Sciatic nerve (tissue), 2 donors: ENCODE measurements around the gene IFT52. TPM values are rescaled to one million over a fixed set of nuclear protein-coding genes. Genes with fewer than 3 reads are reported as not detected.

ENCODE experiments used
- ATAC-seq: fragments of 200-7000 bp; cut with Tn5 transposase; one replicate; pipeline ENCODE4 v1.9.1; 2020; ENCODE audit warnings: mild to moderate bottlenecking, moderate library complexity
- DNase-seq: peaks from one replicate; pipeline ENCODE4 v3.0.0-alpha.2; 2020; ENCODE audit warnings: low spot score
- intact Hi-C: fragments of 100-400 bp; cut with DNase I; formaldehyde crosslinking; loops from one replicate; pipeline ENCODE4 v1.14.2; 2022
- total RNA-seq: library from RNA; stranded (reverse); fragmentation: NEBNext Ultra II Directional; extraction: Animal tissue kit (Norgen Biotek cat#: 25700); gene quantifications from one replicate; pipeline ENCODE4 v1.2.1, GENCODE V29; 2021
- donor health status: DM: no; HTN: no; CAD: no.
- donor health status: DM: no; HTN: no; CAD: no.

IFT52 gene, protein sequence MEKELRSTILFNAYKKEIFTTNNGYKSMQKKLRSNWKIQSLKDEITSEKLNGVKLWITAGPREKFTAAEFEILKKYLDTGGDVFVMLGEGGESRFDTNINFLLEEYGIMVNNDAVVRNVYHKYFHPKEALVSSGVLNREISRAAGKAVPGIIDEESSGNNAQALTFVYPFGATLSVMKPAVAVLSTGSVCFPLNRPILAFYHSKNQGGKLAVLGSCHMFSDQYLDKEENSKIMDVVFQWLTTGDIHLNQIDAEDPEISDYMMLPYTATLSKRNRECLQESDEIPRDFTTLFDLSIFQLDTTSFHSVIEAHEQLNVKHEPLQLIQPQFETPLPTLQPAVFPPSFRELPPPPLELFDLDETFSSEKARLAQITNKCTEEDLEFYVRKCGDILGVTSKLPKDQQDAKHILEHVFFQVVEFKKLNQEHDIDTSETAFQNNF
- total RNA-seq = 34.2 TPM

DNA sequence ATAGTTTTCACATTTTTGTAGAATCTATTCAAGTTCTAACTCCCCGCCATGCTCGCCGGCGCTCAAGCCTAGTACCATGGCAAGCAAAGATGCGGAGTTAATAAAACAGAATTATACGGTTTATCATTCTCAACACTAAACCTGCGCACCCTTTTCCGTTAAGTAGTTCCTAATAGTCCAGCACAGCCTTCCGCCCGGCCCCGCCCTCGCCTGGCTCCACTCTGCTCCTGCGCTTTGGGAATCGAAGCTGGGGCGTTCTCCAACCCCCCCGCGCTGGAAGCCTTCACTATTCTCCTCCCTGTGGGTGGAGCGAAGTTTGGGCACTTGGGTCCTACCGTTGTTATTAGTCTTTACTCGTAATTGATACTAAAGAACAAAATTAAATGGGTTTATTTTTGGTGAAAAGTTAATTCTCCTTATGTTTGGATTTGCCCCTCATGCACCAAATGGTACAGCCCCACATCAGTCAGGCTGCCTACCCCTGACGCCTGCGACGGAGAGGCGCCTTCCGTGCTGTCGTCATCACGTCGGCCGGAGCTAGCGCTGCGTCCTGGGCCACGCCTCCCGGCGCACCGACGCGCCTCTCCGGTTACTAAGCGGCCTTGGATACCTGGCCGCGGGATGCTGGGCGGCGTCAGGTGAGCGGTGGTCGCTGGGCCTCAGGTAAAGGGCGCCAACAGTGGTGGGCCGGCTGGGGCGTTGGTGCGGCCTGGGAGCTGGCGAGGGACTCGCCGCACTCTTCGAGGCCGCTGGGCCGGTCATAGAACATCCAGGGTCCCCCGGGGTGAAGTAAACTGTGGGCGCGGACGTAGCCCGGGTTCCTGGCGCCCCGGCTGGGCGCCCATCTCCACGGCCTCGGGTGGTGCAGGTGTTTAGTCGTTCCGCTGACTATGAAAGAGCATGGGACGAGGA, at the start of gene IFT52:
TSS of gene IFT52 (plus strand) at position 546 of the 912 bp plus-strand sequence. CDS start 3,762 bp downstream, outside the sequence.
- ATAC-seq (peak; percentile 99), DNase-seq (peak; percentile 96)
- intact Hi-C loops = no loop called here

DNA sequence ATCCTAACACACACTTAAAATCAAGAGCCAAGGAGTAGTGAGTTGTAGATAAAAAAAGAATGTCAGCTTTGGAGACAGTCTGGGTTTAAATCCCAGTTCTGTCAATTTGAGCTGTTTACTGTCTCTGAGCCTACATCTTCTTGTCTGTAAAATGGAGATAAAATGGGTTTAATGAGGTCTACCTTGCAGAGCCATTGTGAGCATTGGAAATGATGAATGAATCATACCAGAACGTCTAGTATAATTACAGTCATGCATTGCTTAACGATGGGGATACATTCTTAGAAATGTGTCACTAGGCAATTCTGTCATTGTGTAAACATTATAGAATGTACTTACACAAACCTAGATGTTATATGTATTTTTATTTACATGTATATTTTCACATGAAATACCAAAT, 49.5 kb upstream of the IFT52 start:
- intact Hi-C loops = no loop called here
- ATAC-seq = no peak
- DNase-seq = no peak

- intact Hi-C loops = no loop called here
- DNase-seq (no peak), ATAC-seq (no peak)
Observed at GRCh38 chr20:43542161-43542560, 48.6 kb upstream of the IFT52 start.

DNA sequence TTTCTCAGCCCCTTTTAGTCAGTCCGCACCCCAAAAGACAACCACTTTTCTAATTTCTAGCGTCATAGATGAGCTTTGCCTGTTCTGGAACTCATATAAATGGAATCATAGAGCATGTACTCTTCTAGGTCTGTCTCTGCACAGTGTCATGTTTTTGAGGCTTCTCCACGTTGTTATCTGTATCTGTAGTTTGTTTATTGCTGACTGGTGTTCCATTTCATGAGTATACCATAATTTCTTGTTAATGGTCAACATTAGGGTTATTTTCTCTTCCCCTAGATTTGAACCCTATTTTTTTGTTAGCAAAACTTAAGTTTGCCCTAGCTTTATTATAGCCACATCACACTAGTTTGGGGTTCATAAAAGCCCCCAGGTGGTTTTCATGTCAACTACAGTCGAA, 48.1 kb upstream of the IFT52 start:
- intact Hi-C loops = no loop called here
- no peak for ATAC-seq
- no peak for DNase-seq

- intact Hi-C loops = no loop called here
- ATAC-seq = no peak
Observed at GRCh38 chr20:43543138-43543537, 47.6 kb upstream of the IFT52 start.

GRCh38 chr20:43544501-43544900, 46.2 kb upstream of the IFT52 start:
- no peak for DNase-seq
- intact Hi-C loops = no loop called here
- no peak for ATAC-seq

More at GRCh38 chr20:43543138-43543537, 47.6 kb upstream of the IFT52 start:
- DNase-seq = no peak

- ATAC-seq = no peak
- intact Hi-C loops = no loop called here
- DNase-seq = no peak
Observed at GRCh38 chr20:43545837-43546578, 44.7 kb upstream of the IFT52 start.

DNA sequence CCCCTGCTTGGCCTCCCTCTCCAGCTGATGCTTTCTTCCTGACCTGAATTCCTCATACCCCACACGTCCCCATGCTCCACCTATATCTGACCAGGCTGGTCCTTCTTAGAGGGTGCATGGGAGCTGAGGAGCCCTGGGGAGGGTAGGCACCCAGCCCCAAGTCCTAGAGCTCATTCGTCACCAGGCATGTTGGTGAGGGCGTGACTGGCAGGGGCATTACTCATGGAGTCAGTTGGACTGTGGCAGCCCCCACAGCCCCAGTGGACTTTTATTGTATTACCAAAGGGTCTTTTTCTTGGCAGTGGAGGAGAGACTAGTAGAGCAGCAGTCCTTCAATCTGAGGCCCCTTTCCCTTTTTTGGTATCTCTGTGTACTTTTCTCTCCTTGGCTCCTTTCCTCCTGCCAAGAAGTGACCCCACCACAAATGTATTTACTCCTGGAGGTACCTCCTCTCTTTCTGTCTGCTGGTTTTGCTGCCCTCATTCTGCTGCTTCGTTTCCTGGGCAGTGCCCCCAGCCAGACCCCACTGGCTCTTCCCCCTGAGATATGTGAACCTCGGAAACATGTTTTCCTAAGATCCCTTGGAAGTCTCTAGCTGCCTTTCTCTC, 42.4 kb upstream of the IFT52 start:
- no peak for ATAC-seq
- no peak for DNase-seq
- intact Hi-C loops = no loop called here

DNA sequence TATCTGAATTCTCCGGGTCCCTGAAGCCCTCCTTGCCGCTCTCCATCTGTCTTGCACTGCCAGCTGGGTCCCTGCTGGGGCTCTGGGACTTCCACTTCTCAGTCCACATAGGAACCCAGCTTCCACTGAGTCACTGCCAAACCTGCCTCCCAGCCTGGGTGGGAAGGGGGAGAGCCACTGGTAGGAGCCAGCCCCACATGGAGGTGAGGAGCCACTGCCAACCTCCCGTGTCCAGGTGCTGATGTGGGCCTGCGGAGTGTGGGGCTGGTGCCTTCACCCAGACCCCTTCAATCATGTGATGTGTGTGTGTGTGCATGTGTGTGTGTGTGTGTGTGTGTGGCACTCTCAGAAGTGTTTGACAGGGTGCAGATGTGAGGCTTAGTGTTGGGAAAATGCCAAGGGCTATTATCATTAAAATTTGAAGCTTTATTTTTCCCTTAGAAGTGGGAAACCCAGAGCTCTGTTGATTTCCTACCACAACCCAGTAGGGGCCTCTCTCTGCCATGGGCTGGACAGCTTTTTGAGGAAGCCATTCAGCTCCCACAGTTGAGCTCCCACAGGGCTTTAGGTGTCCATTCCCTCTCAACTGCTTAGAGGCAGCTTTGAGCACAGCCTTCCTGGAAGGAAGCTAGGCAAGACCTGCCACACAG, 41.2 kb upstream of the IFT52 start:
- no peak for DNase-seq
- no peak for ATAC-seq
- intact Hi-C loops = no loop called here

DNA sequence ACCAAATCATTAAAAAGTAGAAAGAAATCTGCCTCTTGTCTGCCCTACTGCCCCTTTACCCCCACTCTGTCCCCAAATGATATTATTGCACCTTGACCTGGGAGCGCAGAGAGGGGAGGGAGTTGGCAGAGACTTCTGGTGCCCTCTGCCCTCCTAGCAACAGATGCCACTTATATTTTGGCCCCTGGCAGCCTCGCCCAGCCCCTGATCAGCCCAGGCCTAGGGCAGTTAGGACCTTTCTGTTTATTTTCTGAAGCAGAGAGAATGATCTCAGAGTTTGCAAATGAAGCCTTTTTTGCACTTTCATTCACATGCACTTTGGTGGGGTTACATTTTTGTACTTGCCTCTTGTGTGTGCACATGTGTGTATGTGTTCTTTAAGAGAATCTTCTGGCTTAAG, 40.3 kb upstream of the IFT52 start:
- DNase-seq (no peak), ATAC-seq (no peak)
- intact Hi-C loops = no loop called here

DNA sequence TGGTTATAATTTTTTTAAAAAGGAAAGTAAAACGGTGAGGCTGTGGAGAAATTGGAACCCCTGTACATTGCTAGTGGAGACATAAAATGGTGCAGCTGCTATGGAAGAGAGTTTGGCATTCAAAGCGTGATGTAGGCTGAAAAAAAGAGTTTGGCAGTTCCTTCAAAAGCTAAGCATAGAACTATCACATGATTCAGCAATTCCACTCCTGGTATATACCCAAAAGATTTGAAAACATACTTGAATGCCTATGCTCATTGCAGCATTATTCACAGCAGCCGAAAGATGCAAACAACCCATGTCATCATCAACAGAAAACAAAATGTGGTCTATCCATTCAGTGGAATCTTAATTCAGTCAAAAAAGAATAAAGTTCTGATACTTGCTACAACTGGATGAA, 36.4 kb upstream of the IFT52 start:
- DNase-seq (no peak), ATAC-seq (no peak)
- intact Hi-C loops = no loop called here

GRCh38 chr20:43558412-43559146, 32.2 kb upstream of the IFT52 start, which contains the start of gene SGK2:
SGK2 (plus strand) TSS chr20:43559027; CDS start chr20:43566496, 7,469 bp downstream.
- intact Hi-C loops = no loop called here

DNA sequence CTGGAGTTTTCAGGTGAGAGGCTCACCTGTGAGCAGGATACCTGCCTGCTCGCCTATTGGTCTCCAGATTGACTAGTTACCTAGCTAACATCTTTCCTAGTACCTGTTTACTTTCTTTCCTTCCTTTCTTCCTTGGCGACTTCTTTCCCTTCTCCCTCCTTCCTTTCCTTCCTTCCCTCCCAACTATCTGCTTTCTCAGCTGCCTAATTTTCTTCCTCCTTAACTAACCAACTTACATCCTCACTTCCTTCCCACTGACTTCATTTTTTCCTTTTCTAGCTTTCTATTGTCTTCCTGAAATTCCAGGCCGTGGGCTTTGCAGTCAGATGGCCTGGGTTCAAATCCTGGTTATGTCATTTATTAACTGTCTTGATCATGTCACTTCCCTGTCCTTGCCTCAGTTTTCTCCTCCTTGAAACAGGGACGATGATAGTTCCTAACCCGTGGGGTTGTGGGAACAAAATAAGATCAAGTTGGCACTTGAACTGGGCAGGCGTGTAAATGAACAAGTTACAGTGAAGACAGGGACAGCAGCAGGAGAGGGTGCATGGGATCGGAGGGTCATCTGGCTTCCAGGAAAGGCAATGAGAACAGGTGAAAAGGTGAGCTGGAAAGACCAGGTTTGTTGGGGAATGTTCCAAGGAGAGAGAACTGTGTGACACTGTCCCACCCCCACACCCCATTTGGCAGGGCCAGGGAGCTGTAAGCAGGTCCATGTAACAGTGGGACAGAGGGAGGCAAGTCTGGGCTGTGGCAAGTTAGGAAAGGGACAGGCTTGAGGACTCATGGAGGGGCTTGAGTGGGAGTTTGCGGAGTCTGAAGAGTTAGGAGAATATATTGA, 31.4 kb upstream of the IFT52 start:
- DNase-seq (no peak), ATAC-seq (no peak)
- intact Hi-C loops = no loop called here

More at GRCh38 chr20:43558412-43559146, 32.2 kb upstream of the IFT52 start, which contains the start of gene SGK2:
- no peak for DNase-seq
- ATAC-seq = peak; percentile 41

DNA sequence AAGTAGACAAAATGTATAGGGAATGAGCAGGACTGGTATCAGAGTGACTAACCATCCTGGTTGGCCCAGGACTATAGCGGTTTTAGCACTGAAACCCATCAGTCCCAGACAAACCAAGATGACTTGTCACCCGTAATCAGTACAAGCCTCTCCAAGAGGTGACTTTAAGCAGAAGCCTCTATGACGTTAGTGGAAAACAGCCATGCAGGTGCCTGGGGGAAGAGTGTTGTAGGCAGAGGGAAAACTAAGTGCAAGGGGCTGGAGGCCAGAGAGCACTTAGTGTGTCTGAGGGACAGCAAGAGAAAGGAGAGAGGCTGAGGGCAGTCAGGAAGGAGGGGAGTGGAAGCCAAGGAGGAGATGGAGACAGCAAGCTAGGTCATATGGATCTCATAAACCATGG, 29.8 kb upstream of the IFT52 start:
- ATAC-seq (no peak), DNase-seq (no peak)
- intact Hi-C loops = no loop called here

DNA sequence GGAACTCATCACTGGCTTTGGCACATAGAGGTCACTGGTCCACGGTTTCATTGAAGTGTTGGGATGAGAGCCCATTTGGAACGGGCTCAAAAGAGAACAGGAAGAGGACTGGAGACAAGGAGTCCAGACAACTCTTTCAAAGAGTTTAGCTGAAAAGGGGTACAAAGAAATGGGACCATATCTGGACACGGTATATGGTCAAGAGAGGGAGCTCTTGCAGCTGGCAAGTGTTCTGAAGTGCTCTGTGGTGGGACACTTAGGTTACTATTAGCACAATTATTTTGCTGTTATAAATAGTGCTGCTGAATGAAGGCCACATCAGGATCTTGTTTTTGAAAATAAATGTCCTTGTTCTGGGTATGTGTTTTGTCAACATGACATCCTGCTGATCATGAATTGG, 27.3 kb upstream of the IFT52 start:
- no peak for DNase-seq
- intact Hi-C loops = no loop called here
- no peak for ATAC-seq

- no peak for ATAC-seq
- intact Hi-C loops = no loop called here
Observed at GRCh38 chr20:43563991-43564390, 26.7 kb upstream of the IFT52 start.

GRCh38 chr20:43564455-43564854, 26.3 kb upstream of the IFT52 start:
- no peak for ATAC-seq
- intact Hi-C loops = no loop called here
- no peak for DNase-seq

More at GRCh38 chr20:43563991-43564390, 26.7 kb upstream of the IFT52 start:
- DNase-seq = no peak
